Measurements from ENCODE around the gene HLA-DQA1. TPM values are rescaled to one million over a fixed set of nuclear protein-coding genes. Genes with fewer than 3 reads are reported as not detected.

Gene HLA-DQA1
- polyA plus RNA-seq, 1 experiment: not detected

GRCh38 chr6:32679492-32679891, 42.3 kb downstream of the HLA-DQA1 start:
- Histone ChIP-seq H3K27ac (ENCODE audit: low read depth, low read length) (no peak overlapping the region), H3K27me3 (ENCODE audit: control insufficient read depth, insufficient read depth, low read length) (no peaks in the 10 kb centered on the region), H3K9me3 (ENCODE audit: control insufficient read depth, insufficient read depth, low read length) (no peaks in the 10 kb centered on the region), H3K4me3 (ENCODE audit: low read depth, low read length) (no peak overlapping the region)
- TF ChIP-seq, protein P1, sequence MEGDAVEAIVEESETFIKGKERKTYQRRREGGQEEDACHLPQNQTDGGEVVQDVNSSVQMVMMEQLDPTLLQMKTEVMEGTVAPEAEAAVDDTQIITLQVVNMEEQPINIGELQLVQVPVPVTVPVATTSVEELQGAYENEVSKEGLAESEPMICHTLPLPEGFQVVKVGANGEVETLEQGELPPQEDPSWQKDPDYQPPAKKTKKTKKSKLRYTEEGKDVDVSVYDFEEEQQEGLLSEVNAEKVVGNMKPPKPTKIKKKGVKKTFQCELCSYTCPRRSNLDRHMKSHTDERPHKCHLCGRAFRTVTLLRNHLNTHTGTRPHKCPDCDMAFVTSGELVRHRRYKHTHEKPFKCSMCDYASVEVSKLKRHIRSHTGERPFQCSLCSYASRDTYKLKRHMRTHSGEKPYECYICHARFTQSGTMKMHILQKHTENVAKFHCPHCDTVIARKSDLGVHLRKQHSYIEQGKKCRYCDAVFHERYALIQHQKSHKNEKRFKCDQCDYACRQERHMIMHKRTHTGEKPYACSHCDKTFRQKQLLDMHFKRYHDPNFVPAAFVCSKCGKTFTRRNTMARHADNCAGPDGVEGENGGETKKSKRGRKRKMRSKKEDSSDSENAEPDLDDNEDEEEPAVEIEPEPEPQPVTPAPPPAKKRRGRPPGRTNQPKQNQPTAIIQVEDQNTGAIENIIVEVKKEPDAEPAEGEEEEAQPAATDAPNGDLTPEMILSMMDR (IDR thresholded peaks at IDR 0.05; ENCODE audit: low read depth, low read length): no peak
- no peak for DNase-seq (ENCODE audit: low read depth, low spot score)
- ChIA-PET POLR2A (no interaction called here), CTCF (no interaction called here)

DNA sequence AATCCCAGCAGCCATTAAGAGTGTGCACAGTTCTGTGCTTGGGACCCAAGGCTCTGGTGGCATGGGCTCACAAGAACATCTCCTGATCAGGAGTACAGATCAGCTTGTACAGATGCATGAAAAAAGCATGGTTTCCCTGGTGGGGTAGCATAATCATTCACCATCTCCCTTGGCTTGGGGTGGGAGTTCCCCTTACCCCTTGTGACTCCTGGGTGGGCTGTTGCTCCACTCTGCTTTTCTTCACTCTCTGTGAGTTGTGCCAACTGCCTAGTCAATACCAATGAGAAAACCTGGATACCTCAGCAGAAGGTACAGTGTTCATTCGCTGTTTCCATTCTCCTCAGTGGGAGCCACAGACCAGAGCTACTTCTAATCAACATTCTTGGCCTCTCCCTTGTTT, 42.8 kb downstream of the HLA-DQA1 start:
- H3K27me3 ChIP-seq (ENCODE audit: control insufficient read depth, insufficient read depth, low read length): no peaks in the 10 kb centered on the region
- ChIA-PET POLR2A (no interaction called here), CTCF (no interaction called here)
- no peak for DNase-seq (ENCODE audit: low read depth, low spot score)
- H3K9me3 ChIP-seq (ENCODE audit: control insufficient read depth, insufficient read depth, low read length): no peaks in the 10 kb centered on the region
- TF ChIP-seq, protein P1 (IDR thresholded peaks at IDR 0.05; ENCODE audit: low read depth, low read length): no peak
- H3K27ac ChIP-seq (ENCODE audit: low read depth, low read length): no peak overlapping the region
- H3K4me3 ChIP-seq (ENCODE audit: low read depth, low read length): no peak overlapping the region

DNA sequence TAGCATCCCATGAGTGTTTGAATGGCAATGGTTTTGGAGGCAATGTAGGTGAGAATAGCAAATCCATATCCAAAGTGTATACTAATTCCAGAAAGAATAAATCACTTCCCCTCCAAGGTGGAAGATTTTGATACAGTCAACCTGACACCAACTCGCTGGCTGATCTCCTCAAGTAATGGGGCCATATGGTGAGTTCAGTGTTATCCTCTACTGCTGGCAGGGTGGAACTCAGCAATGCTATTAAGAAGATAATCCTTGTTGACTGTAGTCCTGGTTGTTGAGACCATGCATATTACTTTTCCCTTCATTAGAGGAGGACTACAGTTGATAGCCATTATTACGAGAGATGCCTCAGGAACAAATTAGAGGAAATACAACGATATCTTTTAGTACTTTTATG, 47.0 kb downstream of the HLA-DQA1 start:
- H3K27ac ChIP-seq (ENCODE audit: low read depth, low read length): no peak overlapping the region
- TF ChIP-seq, protein P1 (IDR thresholded peaks at IDR 0.05; ENCODE audit: low read depth, low read length): no peak
- no peaks in the 10 kb centered on the region for H3K9me3 ChIP-seq (ENCODE audit: control insufficient read depth, insufficient read depth, low read length)

DNA sequence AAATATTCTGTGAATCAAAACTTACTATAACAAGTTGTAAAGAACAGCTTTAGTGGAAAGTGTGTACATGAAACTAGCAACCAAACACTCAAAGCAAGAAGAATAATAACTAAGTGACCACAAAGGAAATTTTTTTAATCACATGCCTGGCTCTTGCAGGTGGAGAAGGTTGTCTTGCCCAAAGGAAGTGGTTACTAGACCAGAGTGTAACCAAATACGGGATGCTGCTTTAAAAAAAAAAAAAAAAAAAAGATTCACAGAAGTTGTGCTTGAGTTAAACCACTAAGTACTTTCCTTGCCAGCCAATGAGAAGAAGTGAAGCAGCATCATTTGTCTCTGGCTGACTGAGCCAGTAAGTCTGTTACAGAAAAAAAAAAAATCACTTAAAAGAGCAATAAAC, 48.4 kb downstream of the HLA-DQA1 start:
- DNase-seq (ENCODE audit: low read depth, low spot score): no peak
- POLR2A ChIA-PET: no interaction called here
- TF ChIP-seq, protein P1 (IDR thresholded peaks at IDR 0.05; ENCODE audit: low read depth, low read length): no peak
- Histone ChIP-seq H3K9me3 (ENCODE audit: control insufficient read depth, insufficient read depth, low read length) (no peaks in the 10 kb centered on the region), H3K27me3 (ENCODE audit: control insufficient read depth, insufficient read depth, low read length) (no peaks in the 10 kb centered on the region), H3K27ac (ENCODE audit: low read depth, low read length) (no peak overlapping the region), H3K4me3 (ENCODE audit: low read depth, low read length) (no peak overlapping the region)
- CTCF ChIA-PET: interaction anchor here (1.3 kb wide), 1 partner anchor 15 kb away, joined by 4 read pairs; no protein-coding TSS in a partner anchor

More for the DNA sequence above, 47.0 kb downstream of the HLA-DQA1 start:
- ChIA-PET CTCF (no interaction called here), POLR2A (no interaction called here)
- H3K4me3 ChIP-seq (ENCODE audit: low read depth, low read length): no peak overlapping the region
- DNase-seq (ENCODE audit: low read depth, low spot score): no peak
- H3K27me3 ChIP-seq (ENCODE audit: control insufficient read depth, insufficient read depth, low read length): no peaks in the 10 kb centered on the region

DNA sequence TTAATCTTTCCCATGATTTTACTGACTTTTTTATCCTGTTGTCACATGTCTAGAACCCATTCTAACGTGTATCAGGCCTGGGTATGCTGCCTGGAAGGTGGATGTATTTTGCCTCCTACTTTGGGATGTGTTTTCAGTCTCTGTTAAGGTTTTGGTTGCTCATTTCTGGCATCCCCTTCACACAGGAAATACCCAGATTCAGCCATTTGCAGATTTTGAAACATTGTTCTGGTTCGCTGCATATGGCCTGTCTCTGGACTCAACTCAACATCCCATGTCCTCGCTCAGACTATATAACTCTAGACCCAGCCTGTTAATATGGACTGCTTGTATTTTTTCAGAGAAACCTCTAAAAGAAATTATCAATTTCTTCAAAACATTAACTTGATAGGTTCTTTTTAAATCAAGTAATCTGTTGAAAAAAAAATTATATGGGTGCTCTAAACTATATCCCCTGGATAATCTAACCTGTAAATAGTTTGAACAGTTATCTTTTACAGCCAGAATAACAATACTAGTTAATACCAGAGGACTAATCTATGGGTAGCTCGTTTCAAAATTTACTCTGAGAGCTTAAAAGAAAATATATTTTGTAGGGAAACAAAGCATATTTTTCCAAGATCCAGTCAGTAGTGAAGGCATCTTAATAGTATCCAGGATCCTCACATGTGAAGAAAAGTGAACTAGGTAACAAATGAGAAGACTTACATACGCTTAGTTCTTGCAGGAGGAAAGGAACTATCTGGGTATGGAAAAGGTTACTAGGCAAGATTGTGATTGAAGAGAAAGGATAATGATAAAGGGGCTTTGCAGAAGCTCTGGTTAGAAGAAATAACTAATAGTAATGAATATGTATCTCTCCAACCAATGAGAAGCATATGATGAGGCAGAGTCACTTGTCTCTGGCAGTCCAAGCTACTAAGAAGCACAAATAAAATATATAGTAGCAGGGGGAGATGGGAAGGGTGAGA, 52.6 kb downstream of the HLA-DQA1 start:
- H3K4me3 ChIP-seq (ENCODE audit: low read depth, low read length): no peak overlapping the region
- TF ChIP-seq, protein P1 (IDR thresholded peaks at IDR 0.05; ENCODE audit: low read depth, low read length): no peak
- H3K27ac ChIP-seq (ENCODE audit: low read depth, low read length): no peak overlapping the region
- no peak for DNase-seq (ENCODE audit: low read depth, low spot score)
- no peaks in the 10 kb centered on the region for H3K9me3 ChIP-seq (ENCODE audit: control insufficient read depth, insufficient read depth, low read length)
- no peaks in the 10 kb centered on the region for H3K27me3 ChIP-seq (ENCODE audit: control insufficient read depth, insufficient read depth, low read length)
- CTCF ChIA-PET: interaction anchor here (0.6 to 1.6 kb wide), 3 partner anchors 166 to 1544 kb away, joined by 3 to 4 read pairs (median 3); no protein-coding TSS in a partner anchor
- POLR2A ChIA-PET: no interaction called here
